Measurements from ENCODE around the gene PLN.

Gene PLN

DNA sequence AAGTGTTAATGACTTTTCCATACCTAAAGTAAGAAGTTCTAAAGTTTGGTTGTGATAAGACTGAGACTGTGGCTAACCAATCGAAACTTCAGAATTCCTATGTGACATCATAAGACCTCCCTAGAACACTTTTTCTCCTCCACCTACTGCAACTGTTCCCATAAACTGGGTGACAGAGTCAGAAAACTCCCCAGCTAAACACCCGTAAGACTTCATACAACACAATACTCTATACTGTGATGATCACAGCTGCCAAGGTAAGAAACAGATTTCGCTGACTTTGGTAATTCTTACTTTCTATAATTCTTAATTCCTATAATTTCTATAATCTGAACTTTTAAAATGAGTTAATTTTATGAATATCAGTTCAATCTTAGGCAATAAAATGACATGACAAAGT lies at the start of gene PLN:
Gene PLN (plus strand): TSS at position 161 of the 400 bp plus-strand sequence. CDS start 10,626 bp downstream, outside the sequence.
- no peak for DNase-seq

DNA sequence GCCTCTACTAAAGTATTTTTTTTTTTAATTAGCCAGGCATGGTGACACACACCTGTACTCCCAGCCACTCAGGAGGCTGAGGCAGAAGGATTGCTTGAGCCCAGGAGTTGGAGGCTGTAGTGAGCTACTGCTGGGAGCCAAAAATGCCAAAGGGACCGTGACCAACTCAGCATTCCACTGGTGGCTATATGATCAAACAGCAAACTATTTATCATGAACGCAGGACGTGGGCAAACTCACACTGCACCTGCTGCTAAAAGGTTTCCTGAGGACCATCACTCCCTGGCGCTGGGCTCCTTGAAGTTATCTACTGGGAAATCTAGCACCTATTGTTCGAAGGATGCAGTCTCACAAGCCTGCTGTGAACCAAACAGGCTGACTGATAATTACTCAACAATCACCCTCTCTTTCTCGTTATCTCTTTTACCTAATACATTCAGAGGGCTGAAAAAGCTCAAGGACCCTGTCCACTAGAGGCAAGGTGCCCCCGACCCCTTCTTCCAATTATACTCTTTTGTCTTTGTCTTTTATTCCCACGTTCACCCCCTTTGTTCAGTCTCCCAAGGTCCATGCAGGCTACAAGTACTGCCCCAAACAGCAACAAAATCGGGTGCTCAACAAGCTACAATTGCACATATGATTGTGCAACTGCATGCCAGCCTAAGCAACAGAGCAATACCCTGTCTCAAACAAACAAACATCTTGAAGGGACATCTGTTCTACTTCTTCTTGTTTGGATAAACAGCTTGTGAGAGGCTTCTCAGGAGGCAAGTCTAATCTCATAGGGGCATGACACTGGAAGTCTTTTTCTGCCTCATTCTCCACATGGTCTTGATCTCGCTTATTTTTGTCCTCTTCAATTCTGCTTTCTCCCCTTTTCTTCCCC lies 47.7 kb upstream of the PLN start:
- no peak for DNase-seq

DNA sequence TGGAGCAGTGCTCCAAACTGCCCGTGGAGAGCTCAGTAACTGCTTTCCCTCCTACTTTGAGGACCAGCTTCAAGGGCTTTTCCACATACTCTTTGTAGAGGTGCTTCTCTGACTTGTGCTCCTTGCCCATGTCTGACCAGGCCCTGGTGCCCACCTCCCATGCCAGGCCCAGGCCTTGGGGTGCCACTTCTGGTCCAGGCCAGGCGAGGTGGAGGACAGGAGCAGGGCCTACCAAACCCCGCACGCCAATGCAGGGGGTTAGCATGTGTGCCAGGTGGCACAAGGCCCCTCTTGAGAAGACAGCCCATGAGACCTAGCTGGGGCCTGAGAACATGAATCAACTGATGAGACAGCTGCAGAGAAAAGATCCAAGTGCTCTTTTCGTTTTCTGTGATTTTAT lies 47.0 kb upstream of the PLN start:
- no peak for DNase-seq

DNA sequence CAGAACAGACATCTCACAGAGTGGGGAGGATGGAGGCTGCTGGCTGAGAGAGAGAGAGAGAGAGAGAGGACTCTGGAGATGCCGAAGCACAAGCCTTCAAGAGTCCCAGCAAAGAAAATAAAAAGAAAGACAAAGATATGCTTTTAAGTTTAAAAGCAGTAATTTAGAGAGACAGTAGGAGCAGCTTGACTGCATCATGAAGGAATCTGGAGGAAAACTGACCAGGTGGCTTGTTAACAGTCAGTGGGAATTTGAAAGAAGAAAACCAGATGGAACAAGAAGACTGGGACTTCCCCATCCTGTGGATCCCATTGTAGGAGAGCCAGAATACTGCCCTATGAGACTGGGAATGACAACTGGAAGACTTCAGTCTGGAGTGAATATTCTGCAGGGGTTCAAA lies 46.3 kb upstream of the PLN start:
- DNase-seq, result no peak

DNA sequence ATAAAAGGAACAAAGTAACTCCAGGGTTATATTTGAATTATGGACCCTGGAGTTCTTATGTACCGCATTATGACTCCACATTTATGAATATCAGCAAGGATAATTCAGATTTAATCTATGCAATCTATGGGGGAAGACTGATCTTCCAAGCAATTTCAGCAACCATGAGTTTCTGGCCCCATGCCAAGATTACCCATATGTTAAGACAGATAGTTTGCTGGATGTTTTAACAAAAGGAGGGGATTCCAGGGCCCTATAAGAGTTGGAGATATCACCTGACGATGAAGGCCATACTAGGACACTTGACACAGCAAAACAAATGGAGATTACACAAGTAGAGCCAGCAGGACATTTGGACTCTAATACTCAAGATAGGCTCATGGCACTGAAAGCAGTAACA lies 45.9 kb upstream of the PLN start:
- DNase-seq, result no peak

DNA sequence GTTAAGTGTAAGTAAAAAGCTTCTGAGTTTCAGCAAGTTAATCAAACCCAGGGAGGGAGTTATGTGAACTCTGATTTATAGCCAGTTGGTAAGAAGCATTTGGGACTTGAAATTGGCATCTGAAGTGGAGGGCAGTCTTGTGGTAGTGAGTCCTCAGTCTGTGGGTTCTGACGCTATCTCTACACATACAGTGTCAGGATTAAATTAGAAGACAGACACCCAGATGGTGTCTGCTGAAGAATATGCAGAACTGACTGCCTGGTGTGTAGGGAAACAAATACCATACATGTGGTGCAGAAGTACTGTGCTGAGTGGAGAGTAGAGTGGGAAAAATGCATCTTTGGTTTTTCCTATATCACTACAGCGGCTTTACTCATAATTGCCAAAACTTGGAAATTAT lies 43.5 kb upstream of the PLN start:
- DNase-seq, result no peak

DNA sequence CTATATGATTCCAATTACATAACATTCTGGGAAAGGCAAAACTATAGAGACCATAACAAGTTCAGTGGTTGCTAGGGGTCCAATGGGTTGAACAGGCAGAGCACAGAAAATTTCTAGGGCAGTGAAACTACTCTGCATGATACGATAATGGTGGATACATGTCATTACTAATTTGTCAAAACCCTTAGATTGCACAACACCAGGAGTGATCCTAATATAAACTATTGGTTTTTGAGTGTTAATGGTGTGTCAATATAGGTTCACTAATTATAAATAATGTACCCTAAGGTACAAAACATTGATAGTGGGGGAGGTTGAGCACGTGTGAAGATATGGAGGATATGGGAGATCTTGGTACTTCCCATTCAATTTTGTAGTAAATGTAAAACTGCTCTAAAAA lies 42.4 kb upstream of the PLN start:
- no peak for DNase-seq

DNA sequence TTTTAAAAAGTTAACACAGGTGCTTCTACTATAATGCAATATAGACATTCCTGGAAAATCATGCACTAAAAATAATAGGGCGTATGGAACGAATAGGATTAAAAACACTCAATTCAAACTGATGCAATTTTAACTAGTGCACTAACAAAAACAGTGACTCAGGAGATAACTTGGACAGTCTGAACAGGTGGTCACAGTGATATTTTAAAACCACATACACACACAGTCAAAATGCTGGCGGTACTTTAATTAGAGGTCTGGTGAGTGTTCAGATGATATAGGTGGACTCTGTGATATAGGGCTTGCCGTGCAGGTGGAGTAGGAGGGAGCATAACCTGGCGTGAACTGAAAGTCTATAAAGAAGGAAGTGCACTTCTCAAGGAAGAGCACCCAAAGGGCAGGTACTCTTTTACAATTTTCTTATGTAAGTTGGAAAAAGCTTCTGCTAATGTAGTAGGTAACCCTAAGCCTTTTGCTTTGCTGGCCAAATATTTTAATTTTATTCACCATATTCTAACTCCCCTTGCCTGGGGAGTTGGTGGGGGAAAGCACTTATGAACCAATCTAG lies 41.9 kb upstream of the PLN start:
- peak; percentile 29 for DNase-seq

DNA sequence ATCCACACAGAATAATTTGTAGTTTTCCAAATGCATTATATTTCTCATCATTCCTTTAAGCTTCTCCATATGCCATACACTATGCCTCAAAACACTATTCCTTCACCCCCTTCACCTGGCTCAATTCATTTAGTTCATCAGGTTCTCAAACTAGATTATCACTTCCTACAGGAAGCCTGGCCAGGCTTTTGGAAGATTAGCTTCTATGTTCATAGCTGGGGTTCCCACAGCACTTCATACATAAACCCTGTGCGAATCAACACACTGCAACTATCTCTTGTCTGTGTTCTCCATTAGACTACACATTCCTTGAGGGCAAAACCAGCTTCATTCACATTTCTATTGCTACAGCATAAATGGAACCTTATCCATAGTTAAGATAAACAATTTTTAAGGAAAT lies 40.5 kb upstream of the PLN start:
- DNase-seq, result no peak

DNA sequence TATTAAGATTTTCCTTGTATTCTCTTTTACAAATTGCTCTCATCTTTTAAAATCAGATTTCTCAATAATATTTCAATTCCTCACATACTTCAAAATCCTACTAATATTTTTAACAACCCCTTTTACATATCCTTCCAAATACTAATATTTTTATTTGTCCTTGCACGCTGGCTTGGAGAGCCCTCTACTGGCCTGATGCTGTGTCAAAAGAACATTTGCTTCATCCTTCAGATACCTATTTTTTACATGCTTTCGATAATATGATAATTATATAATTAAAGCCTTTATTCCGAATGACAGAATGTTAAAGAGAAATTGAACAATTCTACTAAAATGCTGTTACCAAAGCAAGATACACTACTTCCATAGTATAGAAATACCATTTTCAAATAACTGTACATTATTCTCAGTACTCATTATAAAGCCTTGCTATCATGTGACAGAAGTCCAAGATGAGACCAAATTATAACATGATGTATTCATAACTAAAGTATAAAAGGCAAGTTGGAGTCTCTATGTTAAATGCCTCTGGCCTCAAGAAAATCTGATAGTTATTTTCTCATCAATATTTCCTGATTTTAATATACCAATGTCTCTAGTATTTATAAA lies 39.0 kb upstream of the PLN start:
- peak; percentile 50 for DNase-seq

DNA sequence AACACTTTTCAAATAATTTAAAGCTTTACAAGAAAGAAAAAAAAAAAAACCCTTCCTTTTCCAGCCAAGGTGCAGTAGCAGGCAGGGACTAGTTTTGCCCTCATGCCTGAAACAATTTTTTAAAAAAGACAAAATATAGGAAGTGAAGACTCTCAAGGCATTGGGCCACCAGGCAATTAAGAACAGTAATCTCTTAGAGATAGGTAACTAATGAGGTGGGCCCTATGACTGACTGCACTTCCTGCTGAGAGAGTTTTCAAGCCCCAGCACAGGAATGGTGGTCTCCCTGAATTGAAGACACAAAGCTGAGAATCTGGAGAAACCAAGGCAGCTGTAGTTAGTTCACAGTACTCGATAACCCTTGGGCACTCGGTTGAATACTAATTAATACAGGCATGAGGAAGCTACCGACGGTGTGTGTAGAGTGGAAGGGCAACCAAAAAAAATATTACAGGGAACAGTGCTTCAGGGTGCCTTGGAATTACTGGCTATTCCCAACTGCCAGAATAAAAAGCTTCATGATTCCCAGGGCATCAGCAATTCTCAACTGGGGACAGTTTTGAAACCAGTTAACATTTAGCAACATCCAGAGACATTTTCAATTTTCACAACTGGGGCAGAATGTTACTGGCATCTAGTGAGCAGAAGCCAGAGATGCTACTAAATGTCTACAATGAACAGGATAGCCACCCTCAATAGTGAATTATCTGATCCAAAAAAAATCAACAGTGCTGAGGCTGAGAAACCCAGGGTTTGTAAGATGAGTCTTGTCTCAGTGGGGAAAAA lies 36.0 kb upstream of the PLN start:
- DNase-seq, result no peak

DNA sequence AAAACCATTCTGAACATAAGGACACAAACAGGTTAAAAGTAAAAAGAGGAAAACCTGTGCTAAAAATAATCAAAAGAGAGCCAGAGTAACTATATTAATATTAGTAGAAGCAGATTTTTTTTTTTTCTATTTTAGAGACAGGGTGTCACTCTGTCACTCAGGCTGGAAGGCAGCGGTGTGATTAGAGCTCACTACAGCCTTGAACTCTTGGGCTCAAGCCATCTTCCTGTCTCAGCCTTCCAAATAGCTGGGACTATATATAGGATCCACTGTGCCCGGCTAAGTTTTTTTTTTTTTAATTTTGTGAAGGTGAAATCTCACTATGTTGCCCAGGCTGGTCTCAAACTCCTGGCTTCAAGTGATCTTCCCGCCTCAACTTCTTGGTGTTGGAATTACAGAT lies 33.4 kb upstream of the PLN start:
- DNase-seq, result no peak

DNA sequence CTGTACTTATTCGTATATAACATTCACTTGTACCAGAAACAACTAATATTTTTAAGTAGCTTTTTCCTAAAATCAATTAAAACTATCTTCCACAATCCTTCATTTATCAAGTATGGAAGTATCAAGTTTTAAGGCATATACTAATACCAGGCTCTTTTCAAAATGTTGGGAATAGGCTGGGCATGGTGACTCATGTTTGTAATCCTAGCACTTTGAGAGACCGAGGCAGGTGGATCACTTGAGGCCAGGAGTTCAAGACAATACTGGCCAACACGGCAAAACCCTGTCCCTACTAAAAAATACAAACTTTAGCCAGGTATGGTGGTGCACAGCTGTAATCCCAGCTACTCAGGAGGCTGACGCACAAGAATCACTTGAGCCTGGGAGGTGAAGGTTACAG lies 25.7 kb upstream of the PLN start:
- no peak for DNase-seq

DNA sequence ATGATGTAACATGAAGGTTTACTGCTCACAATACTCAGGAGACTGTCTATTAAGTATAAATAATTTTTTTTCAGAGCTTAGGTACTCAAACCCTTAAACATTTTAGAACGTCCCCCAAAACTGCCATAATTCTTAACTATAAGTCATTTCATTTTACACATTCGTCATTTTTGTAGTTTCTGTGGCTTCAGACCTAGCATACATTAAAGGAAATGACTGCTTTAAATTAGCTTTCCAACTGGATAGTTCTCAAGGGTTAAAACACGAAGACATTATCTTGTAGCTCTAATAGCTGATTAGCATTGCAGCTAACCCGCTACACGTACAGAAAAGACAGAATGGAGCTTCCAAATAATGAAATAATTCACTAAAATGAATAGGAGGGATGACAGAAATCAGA lies 24.9 kb upstream of the PLN start:
- no peak for DNase-seq

DNA sequence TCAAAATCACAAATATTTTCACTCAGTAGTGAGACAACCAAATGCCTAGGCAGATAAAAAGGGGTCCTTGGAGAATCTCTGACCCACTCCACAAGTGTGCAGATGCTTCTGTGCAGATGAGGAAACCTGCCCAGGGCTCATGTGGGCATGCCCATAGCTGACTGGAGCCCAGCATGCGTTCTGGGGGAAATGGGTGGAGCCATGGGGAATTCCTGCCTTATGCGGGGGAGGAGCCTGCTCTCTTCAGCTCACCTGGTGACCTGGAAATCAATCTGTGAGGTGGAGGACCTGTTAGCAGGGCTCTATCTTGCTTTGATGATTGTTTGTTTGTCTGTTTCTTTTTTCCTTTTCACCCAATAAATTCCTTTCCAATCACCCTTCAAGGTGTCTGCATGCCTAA lies 23.4 kb upstream of the PLN start:
- DNase-seq, result no peak

DNA sequence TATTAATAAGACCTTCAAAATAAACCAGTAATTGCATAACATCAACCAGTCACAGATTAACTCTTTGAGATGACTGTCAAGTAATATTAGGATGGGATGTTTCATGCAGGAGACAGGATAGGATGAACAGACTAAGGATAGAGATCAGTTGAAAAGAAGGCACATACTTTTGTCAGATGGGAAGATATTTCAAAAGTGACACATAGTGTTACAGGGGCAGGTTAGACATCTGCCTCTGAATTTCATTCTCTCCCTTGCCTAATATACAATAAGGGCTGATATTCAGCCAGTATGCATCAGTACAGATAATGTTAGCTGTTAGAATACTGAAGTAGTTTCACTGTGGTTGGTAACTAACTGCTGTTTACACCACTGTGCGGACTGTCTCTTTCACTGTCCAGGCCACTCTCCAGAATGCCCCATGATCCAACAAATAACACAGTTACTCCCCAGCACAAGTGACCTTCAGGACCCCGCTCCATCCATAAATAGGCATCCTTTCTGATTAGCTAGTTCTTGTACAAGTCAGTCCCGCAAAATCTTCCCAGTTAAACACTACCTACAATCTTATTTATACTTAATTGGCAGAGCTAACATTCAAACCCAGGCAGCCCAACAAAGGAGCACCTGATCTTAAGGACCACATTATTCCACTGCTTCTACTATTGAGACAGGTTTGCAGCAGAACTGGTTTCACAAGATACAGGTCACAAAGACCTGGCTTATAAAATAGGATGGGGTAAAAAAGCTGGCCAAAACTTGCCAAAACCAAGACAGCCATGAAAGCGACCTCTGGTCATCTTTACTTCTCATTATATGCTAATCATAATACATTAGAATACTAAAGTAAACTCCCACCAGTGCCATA lies 21.9 kb upstream of the PLN start:
- no peak for DNase-seq

DNA sequence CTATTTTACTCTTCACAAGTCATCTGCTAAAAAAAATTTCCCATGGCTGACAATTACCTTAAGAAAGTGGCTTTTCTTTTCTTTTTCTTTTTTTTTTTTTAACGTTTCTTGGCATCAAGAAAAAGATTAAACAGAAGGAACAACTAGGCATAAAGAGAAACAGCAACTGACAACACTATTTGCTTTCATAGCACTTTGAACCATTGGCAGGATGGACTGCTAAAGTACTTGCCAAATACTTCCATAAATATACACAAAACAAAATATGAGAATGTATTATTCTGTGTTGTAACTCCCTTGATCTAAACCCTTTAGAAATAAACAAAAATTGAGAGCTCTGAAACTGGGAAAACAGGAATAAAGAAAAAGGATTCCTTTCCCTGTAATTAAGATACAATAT lies 20.0 kb upstream of the PLN start:
- no peak for DNase-seq

DNA sequence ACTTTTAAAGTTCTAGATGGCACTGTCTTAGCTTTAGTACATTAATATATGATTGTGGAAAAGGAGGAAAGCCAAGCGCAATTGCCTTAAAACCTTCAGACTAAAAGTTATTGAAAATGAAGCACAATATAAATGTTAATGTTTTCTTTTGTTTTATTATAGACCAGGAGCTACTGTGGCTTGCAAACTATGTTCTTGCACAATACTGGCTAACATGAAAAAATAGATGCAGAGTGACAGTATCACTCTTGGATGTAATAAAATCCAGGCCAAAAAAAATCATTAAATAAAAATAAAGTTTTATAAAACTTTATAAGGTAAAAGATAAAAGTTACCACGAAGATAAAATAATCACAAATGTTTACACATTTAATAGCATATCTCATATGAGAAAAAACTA lies 18.3 kb upstream of the PLN start:
- DNase-seq, result no peak

DNA sequence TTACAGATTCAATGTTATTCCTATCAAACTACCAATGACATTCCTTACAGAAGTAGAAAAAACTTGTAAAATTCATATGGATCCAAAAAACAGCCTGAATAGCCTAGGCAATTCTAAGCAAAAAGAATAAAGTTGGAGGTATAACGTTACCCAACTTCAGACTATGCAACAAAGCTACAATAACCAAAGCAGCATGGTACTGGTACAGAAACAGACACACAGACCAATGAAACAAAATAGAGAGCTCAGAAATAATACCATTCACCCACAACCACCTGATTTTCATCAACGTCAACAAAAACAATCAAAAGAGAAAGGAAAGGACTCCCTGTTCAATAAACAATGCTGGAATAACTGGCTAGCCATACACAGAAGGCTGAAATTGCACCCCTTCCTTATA lies 17.2 kb upstream of the PLN start:
- no peak for DNase-seq

DNA sequence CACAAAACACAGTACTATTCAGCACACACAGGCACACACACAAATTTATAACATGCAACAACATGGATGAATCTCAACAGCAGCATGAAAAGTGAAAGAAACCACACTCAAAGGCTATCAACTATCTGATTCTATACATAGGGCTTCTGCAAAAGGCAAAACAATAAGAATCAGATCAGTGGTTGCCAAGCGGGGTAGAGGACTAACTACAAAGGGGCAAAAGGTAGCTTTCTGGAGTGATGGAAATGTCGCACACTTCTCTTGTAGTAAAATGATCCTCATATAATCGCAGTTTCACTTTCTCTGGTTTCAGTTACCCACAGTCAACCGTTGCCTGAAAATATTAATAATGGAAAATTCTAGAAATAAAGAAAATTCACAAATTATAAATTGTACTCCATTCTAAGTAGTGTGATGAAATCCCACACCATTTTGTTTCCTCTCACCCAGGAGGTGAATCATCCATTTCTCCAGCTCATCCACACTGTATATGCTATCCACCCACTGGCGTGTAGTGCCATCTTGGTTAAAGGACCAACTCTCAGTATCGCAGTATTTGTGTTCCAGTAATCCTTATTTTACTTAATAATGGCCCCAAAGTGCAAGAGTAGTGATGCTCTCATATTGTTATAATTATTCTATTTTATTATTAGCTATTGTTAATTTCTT lies 12.8 kb upstream of the PLN start:
- DNase-seq, result no peak

DNA sequence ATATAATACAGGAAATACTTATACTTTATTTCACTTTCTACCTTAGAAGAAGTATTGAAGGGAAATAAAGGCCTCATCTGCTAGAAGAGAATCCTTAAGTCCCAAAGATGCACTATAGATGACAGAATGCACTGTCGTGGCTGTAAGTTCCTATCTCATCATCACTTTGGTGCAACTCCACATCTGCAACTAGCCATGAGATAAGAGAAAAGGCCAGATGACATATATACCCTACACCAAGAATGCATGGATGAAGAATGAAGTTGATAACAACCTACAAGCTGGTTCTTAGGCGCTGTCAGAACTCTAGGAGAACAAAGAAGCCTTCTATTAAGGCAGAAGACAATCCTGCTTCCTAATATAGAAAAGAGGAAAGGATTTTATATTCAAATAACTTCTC lies 11.6 kb upstream of the PLN start:
- no peak for DNase-seq

DNA sequence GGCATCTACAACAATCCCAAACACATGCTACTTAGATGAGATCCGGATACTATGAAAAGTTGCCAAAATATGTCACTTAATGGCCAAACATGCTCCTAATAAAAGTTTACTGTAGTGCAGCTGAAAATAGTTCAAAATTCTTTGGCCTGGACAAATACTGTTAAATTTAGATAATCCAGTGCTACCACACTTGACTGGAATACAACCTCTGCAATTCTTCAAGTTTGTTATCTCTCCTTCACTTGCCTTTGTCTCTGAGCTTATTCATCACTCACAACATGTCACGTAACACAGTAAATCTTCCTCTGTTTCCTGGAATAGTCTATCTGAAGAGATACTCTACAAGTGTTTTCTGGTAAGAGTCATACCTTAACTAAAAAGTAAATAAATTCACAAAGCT lies 10.5 kb upstream of the PLN start:
- DNase-seq, result peak; percentile 8
